MM.1S (cell line): ENCODE results near the gene LCE5A.

Experiments used
- DNase-seq: peaks from one replicate; pipeline ENCODE4 v3.0.0-alpha.2; 2015
- H2AFZ ChIP-seq: fragments of 300-600 bp; sonication (generic); 2 replicates; pipeline ENCODE4 v1.6.0; 2016; ENCODE audit warnings: antibody characterized with exemption, low read length
- H3F3A ChIP-seq: fragments of 300-600 bp; sonication (generic); 2 replicates; pipeline ENCODE4 v1.6.1; 2016; ENCODE audit warnings: mild to moderate bottlenecking, antibody characterized with exemption, low read length, moderate library complexity, mixed read lengths; ENCODE audit not compliant: insufficient read depth
- H3K27ac ChIP-seq: fragments of 300-600 bp; sonication (generic); 2 replicates; pipeline ENCODE4 v1.5.1; 2016; ENCODE audit warnings: mild to moderate bottlenecking, low read length
- H3K27me3 ChIP-seq: fragments of 300-600 bp; sonication (generic); replicated peaks from 2 replicates; pipeline ENCODE4 v1.6.0; 2016; ENCODE audit warnings: low read length; ENCODE audit not compliant: insufficient read depth
- H3K36me3 ChIP-seq: fragments of 300-600 bp; sonication (generic); replicated peaks from 2 replicates; pipeline ENCODE4 v1.6.1; 2016; ENCODE audit warnings: mild to moderate bottlenecking, low read length, mixed read lengths; ENCODE audit not compliant: insufficient read depth
- H3K4me1 ChIP-seq: fragments of 300-600 bp; sonication (generic); 2 replicates; pipeline ENCODE4 v1.6.1; 2016; ENCODE audit warnings: low read length, mixed read lengths
- H3K4me2 ChIP-seq: fragments of 300-600 bp; sonication (generic); 2 replicates; pipeline ENCODE4 v1.6.0; 2016; ENCODE audit warnings: low read depth, low read length
- H3K4me3 ChIP-seq: fragments of 300-600 bp; sonication (generic); 2 replicates; pipeline ENCODE4 v1.5.1; 2016; ENCODE audit warnings: low read length, mixed read lengths
- H3K79me2 ChIP-seq: fragments of 300-600 bp; sonication (generic); 2 replicates; pipeline ENCODE4 v1.6.1; 2016; ENCODE audit warnings: mixed run types, low read length, mixed read lengths
- H3K9ac ChIP-seq: fragments of 300-600 bp; sonication (generic); 2 replicates; pipeline ENCODE4 v1.6.1; 2016; ENCODE audit warnings: low read length, mixed read lengths
- H3K9me2 ChIP-seq: fragments of 300-600 bp; sonication (generic); replicated peaks from 2 replicates; pipeline ENCODE4 v1.6.1; 2016; ENCODE audit warnings: mild to moderate bottlenecking, low read length, mixed read lengths; ENCODE audit not compliant: insufficient read depth
- H3K9me3 ChIP-seq: fragments of 300-600 bp; sonication (generic); replicated peaks from 2 replicates; pipeline ENCODE4 v1.6.1; 2016; ENCODE audit warnings: mild to moderate bottlenecking, low read length, mixed read lengths; ENCODE audit not compliant: insufficient read depth
- H4K20me1 ChIP-seq: fragments of 300-600 bp; sonication (generic); 2 replicates; pipeline ENCODE4 v1.6.1; 2016; ENCODE audit warnings: mild to moderate bottlenecking, low read length, moderate library complexity, mixed read lengths; ENCODE audit not compliant: insufficient read depth
- CTCF ChIP-seq: fragments of 300-600 bp; sonication (generic); IDR thresholded peaks from 2 replicates; pipeline ENCODE4 v1.5.1; 2016; ENCODE audit warnings: antibody characterized with exemption, low read length, mixed read lengths
- EZH2 ChIP-seq: fragments of 300-600 bp; sonication (generic); optimal IDR thresholded peaks from 2 replicates; pipeline ENCODE3; 2017; ENCODE audit warnings: low read depth, mild to moderate bottlenecking, antibody characterized with exemption, low read length, mixed read lengths
- EZH2phosphoT487 ChIP-seq: fragments of 300-600 bp; sonication (generic); IDR thresholded peaks from 2 replicates; pipeline ENCODE4 v1.6.1; 2018; ENCODE audit warnings: antibody characterized with exemption, low read length

The LCE5A gene

GRCh38 chr1:152466217-152466616, 44.4 kb upstream of the LCE5A start:
- H3K79me2 ChIP-seq: no peaks in the 10 kb centered on the region
- no peaks in the 10 kb centered on the region for H3K9me3 ChIP-seq
- DNase-seq: no peak
- TF ChIP-seq EZH2 (no peak), CTCF (no peak), EZH2phosphoT487 (no peak)
- H3K4me2 ChIP-seq: no peak overlapping the region
- no peak overlapping the region for H3K27ac ChIP-seq
- no peaks in the 10 kb centered on the region for H3K9me2 ChIP-seq
- no peaks in the 10 kb centered on the region; the same call in 1 of the 2 replicates for H3F3A ChIP-seq
- no peak overlapping the region for H3K9ac ChIP-seq
- 0 out of 2 replicates have a peak, but pooled peaks cover 3% of the 10 kb centered on the region for H3K4me1 ChIP-seq
- H3K36me3 ChIP-seq: no peaks in the 10 kb centered on the region
- H4K20me1 ChIP-seq: no peaks in the 10 kb centered on the region
- no peak overlapping the region for H2AFZ ChIP-seq
- H3K27me3 ChIP-seq: no peaks in the 10 kb centered on the region
- no peak overlapping the region for H3K4me3 ChIP-seq

DNA sequence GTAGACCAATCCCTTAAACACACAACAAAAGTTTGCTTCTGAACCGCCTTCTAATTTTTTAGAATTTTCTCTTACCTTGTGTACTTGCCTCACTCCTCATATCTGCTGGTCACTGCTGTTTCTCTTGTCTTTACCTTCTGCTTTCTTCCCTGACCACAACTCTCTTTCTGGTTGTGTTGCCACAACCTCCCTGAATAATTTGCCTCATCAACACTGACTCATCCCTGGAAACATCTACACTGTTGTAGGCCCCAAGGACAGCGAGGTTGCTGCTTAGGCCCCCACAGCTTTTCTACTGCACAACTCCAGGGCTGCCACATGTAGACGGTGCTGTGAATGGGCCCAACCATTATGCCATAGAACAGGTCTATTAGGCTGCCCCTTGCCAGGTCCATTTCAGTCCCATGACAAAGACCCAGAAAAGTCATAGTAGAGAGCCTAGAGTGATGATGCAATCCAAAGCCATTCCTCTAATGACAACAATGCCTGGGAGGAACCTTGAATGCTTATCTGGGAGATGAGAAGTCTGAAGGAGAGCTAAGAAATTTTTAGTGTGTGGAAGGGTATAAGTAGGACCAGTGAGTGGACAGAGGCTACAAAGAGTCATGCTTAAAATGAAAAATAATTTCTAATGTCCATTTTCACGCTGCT, 36.6 kb upstream of the LCE5A start:
- Histone ChIP-seq H3K27ac (no peak overlapping the region), H3K4me2 (no peak overlapping the region), H4K20me1 (no peaks in the 10 kb centered on the region), H3K9me2 (no peaks in the 10 kb centered on the region), H3K9me3 (no peaks in the 10 kb centered on the region), H3F3A (no peaks in the 10 kb centered on the region), H3K4me1 (no peaks in the 10 kb centered on the region), H3K79me2 (no peaks in the 10 kb centered on the region), H3K36me3 (no peaks in the 10 kb centered on the region), H3K4me3 (no peak overlapping the region), H3K9ac (no peak overlapping the region), H2AFZ (no peak overlapping the region), H3K27me3 (no peaks in the 10 kb centered on the region)
- TF ChIP-seq EZH2phosphoT487 (no peak), EZH2 (no peak), CTCF (no peak)
- DNase-seq: no peak

DNA sequence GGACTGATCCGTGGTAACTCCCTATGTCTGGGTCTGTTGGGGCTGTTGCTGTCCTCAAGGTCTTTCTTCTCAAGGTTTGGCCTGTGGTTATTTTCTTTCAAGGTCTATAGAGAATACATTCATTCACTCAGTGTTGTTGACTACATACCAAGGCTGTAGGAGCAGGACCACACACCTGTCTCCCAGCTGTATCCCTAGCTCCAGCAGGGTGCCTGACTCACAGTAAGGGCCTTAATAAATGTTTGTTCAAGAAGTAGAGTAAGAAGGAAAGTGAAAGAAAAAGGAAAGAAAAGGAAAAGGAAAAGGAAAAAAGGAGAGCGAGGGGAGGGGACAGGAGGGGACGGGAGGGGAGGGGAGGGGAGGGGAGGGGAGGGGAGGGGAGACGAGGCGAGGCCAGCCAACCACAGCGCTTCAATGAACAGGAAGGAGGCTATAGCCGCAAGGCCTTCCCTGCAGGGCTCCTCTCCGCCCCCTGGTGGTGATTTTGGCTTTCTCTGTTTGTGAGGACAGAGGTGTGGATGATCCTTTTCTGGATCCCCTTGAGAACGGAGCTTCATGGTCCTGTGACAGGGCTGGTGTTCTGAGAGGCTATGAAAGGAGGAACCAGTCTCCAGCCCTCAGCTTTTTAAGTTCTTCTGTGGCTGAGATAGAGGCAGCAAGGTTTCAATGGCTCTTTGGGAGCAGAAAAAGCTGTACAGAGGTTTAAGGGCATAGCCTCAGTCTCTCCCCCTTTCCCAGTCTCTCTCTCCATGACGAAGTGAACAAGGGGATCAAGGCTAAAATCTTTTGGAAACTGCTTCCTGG, 30.6 kb upstream of the LCE5A start:
- Histone ChIP-seq H4K20me1 (no peaks in the 10 kb centered on the region), H3K9ac (no peak overlapping the region), H2AFZ (peak overlapping the region; percentile 86), H3K27ac (no peak overlapping the region), H3K4me2 (peak overlapping the region; percentile 63; the same call in 1 of the 2 replicates), H3K27me3 (no peaks in the 10 kb centered on the region), H3K9me3 (no peaks in the 10 kb centered on the region), H3K9me2 (no peaks in the 10 kb centered on the region), H3K4me1 (peaks cover 5% of the 10 kb centered on the region; the same call in 1 of the 2 replicates), H3K79me2 (no peaks in the 10 kb centered on the region), H3F3A (no peaks in the 10 kb centered on the region; the same call in 1 of the 2 replicates), H3K36me3 (no peaks in the 10 kb centered on the region), H3K4me3 (peak overlapping the region; percentile 26; the same call in 1 of the 2 replicates)
- peak; percentile 89 for DNase-seq
- peak; percentile 89 for TF ChIP-seq CTCF
- no peak for TF ChIP-seq EZH2
- TF ChIP-seq EZH2phosphoT487: no peak
